UCSD-AML1 (cell line): ENCODE measurements around the gene HDAC4.

Experiments used
- DNase-seq: peaks from one replicate; lab custom pipeline; 2025; ENCODE audit not compliant: unreplicated experiment; lab: John Stamatoyannopoulos, UW

The HDAC4 gene

DNA sequence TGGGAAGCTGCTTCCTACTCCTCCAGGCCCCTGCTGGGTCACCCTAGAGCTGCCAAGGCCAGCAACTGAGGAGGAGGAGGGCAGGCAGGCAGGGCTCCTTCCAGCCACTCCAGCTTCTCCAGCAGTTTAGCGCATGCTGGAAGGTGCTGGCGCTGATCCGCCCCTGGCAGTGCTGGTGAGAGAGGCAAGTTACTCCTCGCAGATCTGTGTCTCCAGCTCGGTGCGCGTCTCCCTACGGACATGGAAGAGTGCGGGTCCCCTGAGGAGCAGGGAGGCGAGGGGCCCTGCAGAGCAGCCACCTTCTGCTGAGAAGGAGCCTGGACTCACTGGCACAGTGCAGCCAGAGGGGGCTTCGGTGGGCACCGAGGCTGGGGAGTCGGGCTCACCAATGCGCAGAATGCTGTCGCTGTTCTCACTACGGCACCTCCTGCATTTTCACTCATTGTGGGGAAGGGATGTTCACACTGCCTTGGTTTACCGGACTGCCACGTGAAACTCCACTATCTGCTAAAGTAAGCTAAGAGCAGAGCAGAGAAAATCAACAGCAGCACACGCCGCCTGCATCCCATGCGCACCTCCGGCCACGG is 206.0 kb downstream of the HDAC4 start:
- DNase-seq: no peak

DNA sequence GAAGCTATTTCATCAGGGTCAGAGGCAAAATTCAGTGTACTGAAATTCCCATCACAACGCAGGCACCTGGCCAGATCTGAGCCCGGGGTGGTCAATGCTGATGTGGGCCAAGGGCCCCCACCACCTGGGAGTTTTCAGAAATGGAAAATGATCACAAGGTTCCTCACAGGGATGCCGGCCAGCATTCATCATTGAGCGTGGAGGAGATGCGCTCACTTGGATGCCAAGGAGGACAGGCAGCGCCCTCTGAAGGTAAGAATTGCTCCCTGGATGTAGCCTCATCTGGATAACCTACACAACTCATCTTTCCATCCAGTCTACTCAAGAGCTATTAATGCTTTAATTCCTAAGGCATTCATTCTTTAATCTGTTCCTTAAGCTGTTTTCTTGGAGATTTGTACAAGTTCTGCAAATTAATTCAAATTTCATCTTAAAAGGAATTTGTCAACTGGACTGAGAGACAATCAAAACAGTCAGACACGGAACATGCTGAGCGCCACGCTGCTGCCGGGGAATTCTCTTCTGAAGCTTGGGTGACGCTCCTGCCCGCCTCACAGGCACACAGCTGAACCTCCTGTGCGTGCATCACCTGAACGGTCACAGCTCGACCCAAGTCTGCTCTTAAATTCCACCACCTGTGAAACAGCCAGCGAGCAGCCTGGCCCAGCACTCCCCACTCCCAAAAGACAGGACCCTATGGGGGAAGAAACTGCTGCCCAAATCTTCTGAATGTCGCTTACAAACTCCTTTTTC is 206.7 kb downstream of the HDAC4 start:
- no peak for DNase-seq

DNA sequence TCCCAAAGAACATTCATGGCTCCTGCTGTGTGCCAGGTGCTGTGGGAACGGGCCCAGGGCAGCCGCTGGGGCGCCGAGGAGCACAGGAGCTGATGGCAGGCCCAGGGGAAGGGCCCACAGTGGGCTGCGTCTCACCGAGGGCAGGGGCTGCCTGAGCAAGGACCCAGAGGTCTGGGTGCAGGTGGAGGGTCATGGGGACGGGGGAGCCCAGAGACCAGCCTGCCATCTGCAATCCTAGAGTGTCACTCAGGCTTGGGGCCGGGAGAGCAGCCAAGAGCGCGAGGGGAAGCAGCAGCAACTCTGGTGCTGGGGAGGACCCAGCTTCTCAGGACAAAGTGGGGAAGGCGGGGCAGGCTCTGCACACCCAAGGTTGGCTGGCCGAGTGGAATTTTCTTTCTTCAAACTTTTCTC is 207.4 kb downstream of the HDAC4 start:
- no peak for DNase-seq

DNA sequence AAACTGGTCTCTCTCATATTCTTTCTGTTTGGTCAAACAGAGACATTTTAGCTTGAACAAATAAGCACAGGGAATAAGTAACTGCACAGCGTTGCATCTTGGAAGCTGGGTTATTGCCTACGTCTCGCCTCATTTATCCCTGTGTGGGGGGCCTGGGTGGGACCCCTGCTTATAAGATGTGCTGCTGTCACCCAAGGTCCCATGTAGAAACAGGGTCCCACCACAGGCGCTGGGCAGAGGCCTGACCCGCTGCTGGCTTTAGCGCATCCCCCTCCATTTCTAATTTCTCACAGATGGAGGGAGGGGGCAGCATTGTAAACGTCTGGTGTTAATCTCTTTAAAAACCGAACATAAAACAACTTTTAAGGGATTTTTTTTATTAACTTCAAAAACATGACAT is 207.8 kb downstream of the HDAC4 start:
- DNase-seq: no peak

DNA sequence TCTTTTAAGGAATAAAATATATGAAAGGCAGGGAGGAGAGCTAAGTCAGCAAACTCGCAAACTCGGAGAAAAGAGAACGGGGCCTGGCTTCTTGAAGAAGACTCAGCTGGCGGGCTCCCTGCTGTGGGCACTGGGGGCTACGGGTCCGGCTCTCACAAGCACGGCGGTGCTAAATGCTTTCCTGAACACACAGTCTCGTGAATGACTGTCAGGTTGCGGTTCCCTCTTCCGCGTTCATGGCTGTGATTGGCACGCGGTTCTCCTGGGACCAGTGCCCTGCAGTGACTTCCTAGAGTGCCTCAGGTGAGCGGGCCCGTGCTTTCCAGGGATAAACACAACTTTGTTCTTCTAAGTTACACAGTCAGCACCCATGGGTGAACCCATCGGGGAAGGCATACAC is 208.4 kb downstream of the HDAC4 start:
- DNase-seq: no peak

DNA sequence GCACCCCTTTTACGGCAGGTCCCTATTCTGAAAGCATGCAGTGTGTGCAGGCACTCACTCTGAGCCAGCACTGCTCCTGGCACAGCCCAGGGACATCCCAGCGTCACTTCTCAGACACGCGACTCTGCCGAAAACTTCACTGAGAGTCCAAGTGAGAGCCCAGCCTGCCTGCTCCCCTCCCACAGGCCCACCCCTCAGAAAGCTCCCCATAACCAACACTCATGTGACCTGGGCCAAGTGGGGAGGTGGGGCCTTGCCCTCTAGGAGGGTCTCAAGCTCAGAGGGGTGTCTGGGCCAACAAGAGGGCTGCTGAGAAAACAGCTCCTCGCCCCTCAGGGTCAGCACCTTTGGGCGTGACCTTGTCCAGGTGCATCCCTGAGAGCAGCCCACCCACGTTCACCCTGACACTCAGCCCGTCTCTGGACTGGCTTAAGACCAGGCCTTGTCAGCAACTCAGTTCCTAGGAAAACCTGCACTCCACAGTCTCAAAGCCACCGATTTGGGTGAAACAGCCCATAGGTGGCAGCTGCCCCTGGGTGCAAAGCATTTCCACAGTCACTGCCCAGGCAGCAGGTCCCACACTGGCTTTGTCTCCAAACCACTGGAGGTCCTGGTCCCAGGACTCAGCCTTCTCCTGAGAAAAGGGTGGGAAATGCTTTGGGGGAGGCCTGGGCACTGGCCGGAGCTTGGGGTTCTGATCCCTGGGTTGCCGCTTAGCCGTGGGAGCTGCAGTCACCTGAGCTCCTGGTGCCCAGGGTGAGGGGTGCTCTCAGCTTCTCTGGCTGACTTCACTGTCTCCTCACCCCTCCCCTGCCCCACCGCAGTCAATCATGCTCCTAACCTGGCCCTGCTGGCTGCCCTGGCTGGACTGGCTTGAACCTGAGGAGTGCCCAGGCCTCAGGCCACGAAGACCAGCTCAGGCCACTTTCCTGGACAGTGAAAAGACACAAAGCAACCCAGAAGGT is 209.6 kb downstream of the HDAC4 start:
- no peak for DNase-seq

DNA sequence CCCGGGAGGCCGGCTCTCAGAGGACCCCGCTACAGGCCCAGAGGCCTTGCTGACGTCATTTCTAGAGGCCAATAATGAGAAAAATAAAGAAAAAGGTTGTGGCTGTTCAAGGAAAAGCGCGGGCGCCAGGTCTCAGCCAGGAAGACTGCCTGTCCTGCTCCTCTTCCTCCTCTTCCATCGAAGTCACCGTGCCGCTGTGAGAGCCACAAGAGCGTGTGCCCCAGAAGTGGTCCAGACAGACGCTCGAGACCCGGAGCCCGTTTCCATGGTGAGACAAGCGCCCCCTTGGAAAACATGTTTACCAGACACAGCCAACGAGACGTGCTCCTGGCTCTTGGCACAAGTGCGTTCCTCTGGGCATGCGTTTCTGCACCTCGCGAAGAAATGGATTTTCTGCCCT is 210.5 kb downstream of the HDAC4 start:
- no peak for DNase-seq

DNA sequence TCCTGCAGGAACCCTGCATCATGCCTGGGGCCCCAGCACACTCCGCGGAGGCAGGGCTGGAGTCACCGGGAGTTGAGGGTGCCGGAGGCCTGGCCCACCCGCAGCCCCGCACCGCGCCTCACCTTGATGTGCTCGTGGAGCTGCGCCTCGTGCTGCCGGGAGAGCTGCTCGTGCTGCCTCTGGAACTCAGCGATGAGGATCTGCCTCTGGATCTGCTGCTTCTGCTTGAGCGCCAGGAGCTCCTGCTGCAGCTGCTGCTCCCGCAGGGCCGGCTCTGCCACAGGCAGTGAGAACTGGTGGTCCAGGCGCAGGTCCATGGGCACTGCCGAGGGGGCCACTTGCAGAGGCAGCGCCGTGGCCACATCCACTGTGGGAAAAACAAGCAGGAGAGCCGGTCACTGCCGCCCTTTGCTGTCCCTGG is 211.1 kb downstream of the HDAC4 start:
- no peak for DNase-seq

DNA sequence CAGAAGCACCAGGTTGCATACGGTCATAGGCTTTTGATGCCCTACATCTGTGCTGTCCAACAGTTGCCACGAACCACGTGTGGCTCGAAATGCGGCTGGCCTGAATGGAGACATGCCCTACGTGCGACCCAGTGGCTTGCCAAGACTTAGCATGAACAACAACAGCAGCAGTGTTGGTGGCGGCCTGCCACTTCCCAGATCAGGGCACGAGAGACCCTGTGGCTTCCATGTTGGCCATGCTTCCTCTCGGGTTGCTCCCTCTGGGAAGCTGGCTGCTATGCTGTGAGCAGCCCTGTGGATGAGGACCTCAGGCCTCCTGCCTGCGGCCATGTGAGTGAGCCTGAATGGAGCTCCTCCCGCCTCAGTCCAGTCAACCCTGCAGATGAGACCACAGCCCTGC is 212.3 kb downstream of the HDAC4 start:
- no peak for DNase-seq

DNA sequence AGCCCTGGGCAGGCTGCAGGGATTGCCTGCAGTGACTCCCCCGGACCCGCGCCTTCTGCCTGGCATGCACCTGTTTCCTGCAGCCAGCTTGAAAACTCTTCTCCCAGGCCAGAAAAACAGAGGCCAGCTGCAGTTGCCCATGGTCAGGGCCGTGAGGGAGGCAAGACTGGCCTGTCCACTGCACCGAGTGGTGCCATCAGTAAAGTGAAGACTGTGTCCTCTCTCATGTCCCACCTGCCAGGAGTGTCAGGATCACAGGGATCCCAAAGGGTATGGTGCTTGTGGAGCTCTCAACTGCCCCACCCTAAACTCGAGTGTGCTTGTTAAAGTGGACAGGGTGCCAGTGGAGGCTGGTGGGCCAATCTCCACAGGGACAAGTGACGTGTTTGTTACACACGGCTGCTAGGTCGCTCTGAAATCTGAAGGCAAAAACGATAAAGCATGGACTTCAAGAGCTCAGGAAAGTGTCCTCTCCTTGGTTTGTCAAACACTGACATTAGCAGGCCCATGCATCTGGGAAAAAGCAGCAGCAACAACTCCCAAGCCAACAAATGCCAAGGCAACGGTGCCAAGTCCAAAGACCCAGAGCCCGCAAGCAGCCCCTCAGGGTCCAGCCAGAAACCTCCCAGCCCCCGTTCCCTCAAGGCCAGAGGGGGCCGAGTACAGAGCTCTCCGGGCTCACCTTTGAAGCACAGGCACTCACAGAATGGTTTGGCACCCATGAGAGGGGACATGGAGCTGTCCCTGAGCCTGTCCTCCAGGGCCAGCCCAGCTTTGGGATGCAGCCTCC is 213.2 kb downstream of the HDAC4 start:
- no peak for DNase-seq

DNA sequence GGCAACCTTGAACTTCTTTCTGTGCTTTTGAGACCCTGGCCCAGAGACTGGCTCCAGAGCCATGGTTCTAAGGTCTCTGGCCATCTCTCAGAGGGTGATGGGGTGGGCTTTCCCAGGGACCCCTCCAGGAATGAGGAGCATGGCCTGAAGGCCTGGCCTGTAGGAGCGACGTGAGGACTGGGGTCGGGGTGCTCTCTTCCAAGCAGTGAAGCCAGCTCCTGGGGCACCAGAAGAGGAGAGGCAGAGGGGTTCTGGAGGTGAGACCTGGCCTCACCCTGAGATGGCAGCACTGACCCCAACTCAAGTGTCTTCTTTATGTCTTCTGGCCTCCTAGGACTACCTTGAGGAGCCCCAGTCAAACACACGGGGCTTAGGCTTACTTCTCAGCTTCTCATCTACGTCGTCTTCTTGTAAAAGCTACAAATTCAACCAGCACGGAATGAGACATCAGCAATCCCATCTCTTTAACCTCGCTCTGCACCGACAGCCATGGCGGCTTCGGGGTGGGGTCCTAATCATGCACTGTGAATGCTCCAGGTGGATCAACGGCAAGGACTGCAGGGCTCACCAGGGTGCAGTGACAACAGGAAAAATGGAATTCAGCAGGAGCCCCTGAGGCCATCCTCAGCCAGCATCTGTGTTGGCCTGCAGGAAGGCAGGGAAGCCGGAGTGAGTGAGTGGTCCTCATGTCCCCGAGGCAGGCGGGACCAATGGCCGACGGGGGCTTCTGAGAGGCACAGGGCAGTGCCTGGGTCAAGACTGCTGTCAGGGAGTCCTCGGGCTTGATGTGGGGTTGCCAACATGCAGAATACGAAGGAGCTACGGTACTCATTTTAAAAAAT is 214.1 kb downstream of the HDAC4 start:
- no peak for DNase-seq

DNA sequence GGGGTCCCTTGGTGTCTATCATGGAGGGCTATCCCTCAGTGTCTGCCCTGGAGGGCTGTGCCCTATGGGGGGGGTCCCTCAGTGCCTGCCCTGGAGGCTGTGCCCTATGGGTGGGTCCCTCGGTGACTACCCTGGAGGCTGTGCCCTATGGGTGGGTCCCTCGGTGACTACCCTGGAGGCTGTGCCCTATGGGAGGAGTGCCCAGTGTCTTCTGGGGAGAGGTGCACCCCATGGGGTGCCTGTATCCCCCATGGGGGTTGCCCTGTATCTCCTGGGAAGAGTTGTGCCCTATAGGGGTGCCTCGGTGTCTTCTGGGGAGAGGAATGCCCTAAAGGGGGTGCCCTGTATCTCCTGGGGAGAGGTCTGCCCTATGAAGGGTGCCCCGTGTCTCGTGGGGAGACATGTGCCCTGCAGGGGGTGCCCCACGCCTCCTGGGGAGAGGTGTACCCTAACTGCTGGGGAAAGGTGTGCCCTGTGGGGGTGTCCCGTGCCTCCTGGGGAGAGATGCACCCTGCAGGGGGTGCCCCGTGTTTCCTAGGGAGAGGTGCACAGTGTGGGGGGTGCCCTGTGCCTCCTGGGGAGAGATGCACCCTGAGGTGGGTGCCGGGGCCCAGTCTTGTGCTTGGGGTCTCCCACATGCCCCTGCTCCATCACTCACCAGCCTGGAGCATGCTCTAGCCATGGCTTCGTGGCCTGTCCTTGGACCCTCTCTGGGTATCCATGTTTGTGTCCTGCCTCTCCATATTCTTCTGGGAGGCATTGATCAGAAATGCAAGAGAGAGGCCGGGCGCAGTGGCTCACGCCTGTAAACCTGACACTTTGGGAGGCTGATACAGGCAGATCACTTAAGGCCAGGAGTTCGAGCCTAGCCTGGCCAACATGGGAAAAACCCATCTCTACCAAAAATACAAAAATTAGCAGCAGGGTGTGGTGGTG is 215.6 kb downstream of the HDAC4 start:
- DNase-seq: no peak

DNA sequence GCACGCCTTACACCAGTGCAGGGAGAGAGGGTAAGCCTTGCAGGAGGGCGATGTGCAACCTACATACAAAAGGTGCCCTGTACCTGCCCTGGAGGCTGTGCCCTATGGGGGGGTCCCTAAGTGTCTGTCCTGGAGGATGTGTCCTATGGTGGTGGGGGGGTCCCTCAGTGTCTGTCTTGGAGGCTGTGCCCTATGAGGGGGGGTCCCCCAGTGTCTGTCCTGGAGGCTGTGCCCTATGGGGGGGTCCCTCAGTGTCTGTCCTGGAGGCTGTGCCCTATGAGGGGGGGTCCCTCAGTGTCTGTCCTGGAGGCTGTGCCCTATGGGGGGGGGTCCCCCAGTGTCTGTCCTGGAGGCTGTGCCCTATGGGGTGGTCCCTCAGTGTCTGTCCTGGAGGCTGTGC is 216.6 kb downstream of the HDAC4 start:
- no peak for DNase-seq

DNA sequence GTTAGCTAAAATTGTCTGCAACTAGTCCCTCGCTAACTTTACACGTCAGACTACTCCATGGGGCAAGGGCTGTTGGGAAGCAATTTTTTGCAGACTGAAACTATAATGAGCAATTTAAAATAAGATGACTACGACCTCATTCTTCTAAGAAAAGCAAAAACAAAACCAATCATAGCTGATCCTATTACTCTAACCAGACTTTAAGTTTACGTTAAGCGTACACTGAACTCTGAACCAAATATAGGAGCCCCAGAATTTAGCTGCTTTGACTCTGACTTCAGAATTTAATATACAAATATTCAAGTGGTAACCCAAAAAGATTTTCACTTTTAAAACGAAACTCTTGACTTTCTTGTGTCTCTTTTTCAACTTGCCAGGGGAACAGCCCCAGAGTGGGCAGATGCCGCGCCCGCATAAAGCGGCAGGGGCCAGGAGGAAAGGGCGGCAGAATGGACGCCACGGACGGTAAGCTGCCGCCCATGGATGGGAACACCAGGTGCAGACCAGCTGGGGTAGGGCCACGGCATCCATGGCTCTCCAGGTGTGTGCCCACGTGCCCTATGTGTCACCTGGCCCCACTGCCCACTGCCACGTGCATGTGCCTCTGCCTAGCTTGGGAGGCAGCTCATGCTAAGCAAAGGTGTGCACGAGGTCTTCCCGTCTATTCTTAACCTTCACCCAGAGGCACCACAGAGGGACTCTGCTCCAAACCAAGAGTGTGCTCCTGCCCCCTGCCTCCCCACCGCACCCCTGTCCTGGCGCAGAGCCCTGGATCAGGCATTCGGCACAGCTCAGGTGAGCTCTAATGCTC is 217.6 kb downstream of the HDAC4 start:
- DNase-seq: no peak

DNA sequence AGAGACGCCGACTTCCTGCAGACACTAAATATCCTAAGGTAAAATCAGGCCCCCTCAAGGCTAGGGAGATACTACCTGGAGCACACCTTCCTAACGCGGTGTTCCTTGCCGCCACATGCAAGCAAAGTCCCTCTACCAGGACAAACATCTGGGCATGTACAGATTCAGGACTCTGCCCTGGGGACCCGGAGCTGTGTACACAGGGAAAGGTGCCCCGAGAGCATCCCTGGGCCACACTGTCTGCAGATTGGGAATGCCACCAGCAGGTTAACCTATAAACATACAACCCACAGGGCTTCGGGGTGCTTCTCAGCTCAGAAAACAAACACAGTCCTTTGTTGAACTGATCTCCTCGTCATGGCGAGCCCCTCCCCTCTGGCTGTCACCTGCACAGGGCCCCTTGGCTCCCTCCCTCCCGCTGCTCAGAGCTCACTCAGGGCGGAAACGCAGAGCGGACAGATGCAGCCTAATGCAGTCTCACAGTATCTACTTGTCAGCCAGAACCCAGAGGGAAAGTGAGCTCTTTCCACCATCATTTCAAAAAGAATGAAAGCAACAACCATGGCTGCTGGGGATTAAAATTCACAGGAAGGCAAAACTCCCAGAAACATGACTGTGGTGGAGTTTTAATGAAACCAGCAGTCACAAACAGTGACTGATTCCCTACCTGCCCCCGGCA is 218.8 kb downstream of the HDAC4 start:
- DNase-seq: no peak

DNA sequence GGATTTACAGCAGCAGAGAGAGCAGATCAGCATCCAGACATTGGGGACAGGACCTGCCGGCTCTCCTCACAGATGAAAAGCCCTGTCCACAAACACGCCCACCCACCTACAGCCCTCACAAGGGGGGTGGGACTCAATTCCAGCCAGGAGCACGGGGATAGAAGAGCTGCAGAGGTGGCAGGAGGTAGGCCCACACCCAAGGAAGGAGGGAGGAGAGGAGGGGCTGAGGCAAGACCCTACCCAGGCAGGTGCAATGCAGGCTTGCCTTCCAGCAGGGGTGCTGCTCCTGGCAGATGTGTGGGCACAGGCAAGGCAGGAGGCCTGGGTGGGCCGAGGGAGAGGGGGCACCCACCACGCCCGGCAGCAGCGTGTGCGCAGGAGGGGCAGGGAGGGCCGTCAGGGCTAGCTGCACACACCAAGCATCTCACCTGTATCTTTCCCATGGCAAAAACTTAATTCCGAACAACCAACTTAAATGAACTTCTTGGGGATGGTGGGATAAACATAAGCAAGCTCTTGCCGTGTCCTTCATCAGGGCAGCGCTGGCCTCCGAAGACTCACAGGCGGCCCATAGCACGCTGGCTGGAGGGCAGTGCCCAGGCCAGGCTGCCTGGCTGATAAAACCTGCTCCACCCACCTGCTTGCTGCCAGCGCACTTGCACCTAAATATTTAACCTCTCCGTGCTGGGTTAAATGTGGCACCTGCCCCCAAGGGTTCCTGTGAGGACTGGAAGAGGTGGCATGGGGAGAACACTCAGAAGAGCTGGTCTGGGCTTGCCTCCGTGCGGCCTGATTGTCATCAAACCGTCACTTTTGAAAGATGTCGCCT is 219.5 kb downstream of the HDAC4 start:
- DNase-seq: no peak
